ENCODE results near the gene MN1.

MN1 gene

GRCh38 chr22:27815826-27816530 lies 14.4 kb upstream of the MN1 start:
- Histone ChIP-seq H4K20me1 (ENCODE audit: low read depth, low read length) (no peaks in the 10 kb centered on the region), H3K9ac (ENCODE audit: low read length) (no peak overlapping the region), H3K9me2 (replicated peaks; ENCODE audit: insufficient read depth, low read length) (no peaks in the 10 kb centered on the region), H3K4me2 (ENCODE audit: low read depth, low read length, poor library complexity, severe bottlenecking) (no peak overlapping the region), H3K9me3 (ENCODE audit: insufficient read depth, low read length) (no peaks in the 10 kb centered on the region), H3K4me3 (ENCODE audit: insufficient read depth, low read length, poor library complexity, severe bottlenecking) (no peak overlapping the region), H3F3A (ENCODE audit: insufficient read depth) (no peaks in the 10 kb centered on the region), H3K27me3 (ENCODE audit: low read length) (no peaks in the 10 kb centered on the region), H3K36me3 (ENCODE audit: low read length) (no peaks in the 10 kb centered on the region), H3K79me2 (ENCODE audit: insufficient read depth, low read length) (no peaks in the 10 kb centered on the region), H3K27ac (ENCODE audit: low read depth, low read length) (no peak overlapping the region), H2AFZ (ENCODE audit: low read depth, low read length, severe bottlenecking) (no peak overlapping the region)
- TF ChIP-seq EZH2phosphoT487 (conservative IDR thresholded peaks at IDR 0.05; ENCODE audit: low read length) (no peak), CTCF (IDR thresholded peaks at IDR 0.05; ENCODE audit: insufficient read depth, low read length, poor library complexity, severe bottlenecking) (no peak)

GRCh38 chr22:27814993-27815392 lies 13.4 kb upstream of the MN1 start:
- no peak overlapping the region for H3K9ac ChIP-seq (ENCODE audit: low read length)
- no peaks in the 10 kb centered on the region for H3K9me3 ChIP-seq (ENCODE audit: insufficient read depth, low read length)
- H3K9me2 ChIP-seq (replicated peaks; ENCODE audit: insufficient read depth, low read length) = no peaks in the 10 kb centered on the region
- no peak overlapping the region for H3K4me2 ChIP-seq (ENCODE audit: low read depth, low read length, poor library complexity, severe bottlenecking)
- H3K4me3 ChIP-seq (ENCODE audit: insufficient read depth, low read length, poor library complexity, severe bottlenecking) = no peak overlapping the region
- no peaks in the 10 kb centered on the region for H4K20me1 ChIP-seq (ENCODE audit: low read depth, low read length)
- no peaks in the 10 kb centered on the region for H3K36me3 ChIP-seq (ENCODE audit: low read length)
- no peak for TF ChIP-seq CTCF (IDR thresholded peaks at IDR 0.05; ENCODE audit: insufficient read depth, low read length, poor library complexity, severe bottlenecking)
- no peak for TF ChIP-seq EZH2phosphoT487 (conservative IDR thresholded peaks at IDR 0.05; ENCODE audit: low read length)
- H3K79me2 ChIP-seq (ENCODE audit: insufficient read depth, low read length) = no peaks in the 10 kb centered on the region
- no peaks in the 10 kb centered on the region for H3F3A ChIP-seq (ENCODE audit: insufficient read depth)
- H3K27ac ChIP-seq (ENCODE audit: low read depth, low read length) = no peak overlapping the region
- H2AFZ ChIP-seq (ENCODE audit: low read depth, low read length, severe bottlenecking) = no peak overlapping the region
- H3K27me3 ChIP-seq (ENCODE audit: low read length) = no peaks in the 10 kb centered on the region

GRCh38 chr22:27811778-27812177 lies 10.2 kb upstream of the MN1 start:
- no peaks in the 10 kb centered on the region for H3K9me3 ChIP-seq (ENCODE audit: insufficient read depth, low read length)
- TF ChIP-seq EZH2phosphoT487 (conservative IDR thresholded peaks at IDR 0.05; ENCODE audit: low read length) (no peak), CTCF (IDR thresholded peaks at IDR 0.05; ENCODE audit: insufficient read depth, low read length, poor library complexity, severe bottlenecking) (no peak)
- no peaks in the 10 kb centered on the region for H4K20me1 ChIP-seq (ENCODE audit: low read depth, low read length)
- no peaks in the 10 kb centered on the region for H3K36me3 ChIP-seq (ENCODE audit: low read length)
- H3K9ac ChIP-seq (ENCODE audit: low read length) = no peak overlapping the region
- H3K4me2 ChIP-seq (ENCODE audit: low read depth, low read length, poor library complexity, severe bottlenecking) = no peak overlapping the region
- H3K9me2 ChIP-seq (replicated peaks; ENCODE audit: insufficient read depth, low read length) = no peaks in the 10 kb centered on the region
- H3K4me3 ChIP-seq (ENCODE audit: insufficient read depth, low read length, poor library complexity, severe bottlenecking) = no peak overlapping the region
- no peaks in the 10 kb centered on the region for H3K27me3 ChIP-seq (ENCODE audit: low read length)
- no peaks in the 10 kb centered on the region for H3F3A ChIP-seq (ENCODE audit: insufficient read depth)
- H2AFZ ChIP-seq (ENCODE audit: low read depth, low read length, severe bottlenecking) = no peak overlapping the region
- H3K79me2 ChIP-seq (ENCODE audit: insufficient read depth, low read length) = no peaks in the 10 kb centered on the region
- H3K27ac ChIP-seq (ENCODE audit: low read depth, low read length) = no peak overlapping the region

Measured in SU-DHL-6 (cell line).